ENCODE results near the gene TMPRSS4. TPM values are rescaled to one million over a fixed set of nuclear protein-coding genes. Genes with fewer than 3 reads are reported as not detected.

Gene TMPRSS4
- total and polyA plus RNA-seq, 9 of the 15 experiments (the other 6 are each of a cell fraction or from before 2014, with no cell fraction given), result 4.0 to 10.0 (median 5.6) TPM

DNA sequence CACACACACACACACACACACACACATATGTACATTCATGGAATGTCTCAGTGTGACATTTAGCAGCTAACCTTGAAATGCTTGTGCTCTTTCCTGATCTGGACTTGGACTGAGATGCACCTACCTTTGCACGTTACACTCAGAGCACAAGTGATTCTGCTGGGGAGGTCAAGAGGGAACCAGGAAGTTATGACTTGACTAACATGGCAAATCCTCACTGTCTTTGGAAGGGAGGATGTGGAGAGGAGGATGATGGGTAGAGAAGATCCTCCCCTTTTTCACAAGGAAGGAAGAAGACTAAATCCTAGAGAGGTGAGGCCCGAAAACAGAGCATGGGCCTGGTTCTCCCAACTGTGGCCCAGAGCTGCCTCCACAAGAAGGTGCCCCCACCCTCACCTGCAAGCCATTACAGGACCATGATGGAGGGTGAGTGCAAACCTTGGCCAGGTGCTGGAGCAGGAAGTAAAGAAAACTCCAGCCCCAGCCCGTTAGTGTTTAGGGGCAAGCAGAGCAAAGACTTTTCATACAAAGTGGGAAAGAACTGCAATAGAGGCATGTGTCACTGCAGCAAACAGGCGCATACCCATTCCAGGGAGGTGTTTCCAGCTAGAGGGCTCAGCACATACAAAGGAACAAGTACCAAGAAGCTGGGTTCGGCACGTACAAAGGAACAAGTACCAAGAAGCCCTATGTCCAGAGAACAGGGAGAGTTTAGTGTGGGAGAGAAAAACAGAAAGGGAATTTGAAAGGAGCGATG is 49.4 kb downstream of the TMPRSS4 start (continued):
- TF ChIP-seq, protein P1, sequence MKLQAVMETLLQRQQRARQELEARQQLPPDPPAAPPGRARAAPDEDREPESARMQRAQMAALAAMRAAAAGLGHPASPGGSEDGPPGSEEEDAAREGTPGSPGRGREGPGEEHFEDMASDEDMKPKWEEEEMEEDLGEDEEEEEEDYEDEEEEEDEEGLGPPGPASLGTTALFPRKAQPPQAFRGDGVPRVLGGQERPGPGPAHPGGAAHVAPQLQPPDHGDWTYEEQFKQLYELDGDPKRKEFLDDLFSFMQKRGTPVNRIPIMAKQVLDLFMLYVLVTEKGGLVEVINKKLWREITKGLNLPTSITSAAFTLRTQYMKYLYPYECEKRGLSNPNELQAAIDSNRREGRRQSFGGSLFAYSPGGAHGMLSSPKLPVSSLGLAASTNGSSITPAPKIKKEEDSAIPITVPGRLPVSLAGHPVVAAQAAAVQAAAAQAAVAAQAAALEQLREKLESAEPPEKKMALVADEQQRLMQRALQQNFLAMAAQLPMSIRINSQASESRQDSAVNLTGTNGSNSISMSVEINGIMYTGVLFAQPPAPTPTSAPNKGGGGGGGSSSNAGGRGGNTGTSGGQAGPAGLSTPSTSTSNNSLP (IDR thresholded peaks at IDR 0.05; ENCODE audit: borderline replicate concordance, low read depth, low read length), result no peak
- TF ChIP-seq, protein P2, sequence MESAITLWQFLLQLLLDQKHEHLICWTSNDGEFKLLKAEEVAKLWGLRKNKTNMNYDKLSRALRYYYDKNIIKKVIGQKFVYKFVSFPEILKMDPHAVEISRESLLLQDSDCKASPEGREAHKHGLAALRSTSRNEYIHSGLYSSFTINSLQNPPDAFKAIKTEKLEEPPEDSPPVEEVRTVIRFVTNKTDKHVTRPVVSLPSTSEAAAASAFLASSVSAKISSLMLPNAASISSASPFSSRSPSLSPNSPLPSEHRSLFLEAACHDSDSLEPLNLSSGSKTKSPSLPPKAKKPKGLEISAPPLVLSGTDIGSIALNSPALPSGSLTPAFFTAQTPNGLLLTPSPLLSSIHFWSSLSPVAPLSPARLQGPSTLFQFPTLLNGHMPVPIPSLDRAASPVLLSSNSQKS (CRISPR knock-in tag; IDR thresholded peaks at IDR 0.05), result no peak
- TF ChIP-seq NCOA1 (IDR thresholded peaks at IDR 0.05; ENCODE audit: low read depth) (no peak), CHCHD3 (CRISPR knock-in tag; IDR thresholded peaks at IDR 0.05) (peak; percentile 89; the same call in 1 of the 2 replicates), YY1 (IDR thresholded peaks at IDR 0.05; ENCODE audit: borderline replicate concordance in 1 of 3, control insufficient read depth in 1 of 3, extremely low read depth in 1 of 3, insufficient read depth in 3 of 3, insufficient read length in 1 of 3, insufficient replicate concordance in 2 of 3, low read depth in 1 of 3, low read length in 2 of 3) (no peak), HNRNPL (IDR thresholded peaks at IDR 0.05; ENCODE audit: low read depth, low read length) (no peak), NFRKB (IDR thresholded peaks at IDR 0.05; ENCODE audit: low read depth) (no peak), ZNF583 (CRISPR knock-in tag; IDR thresholded peaks at IDR 0.05) (no peak), DPF2 (IDR thresholded peaks at IDR 0.05) (no peak), SRSF7 (optimal IDR thresholded peaks at IDR 0.05; ENCODE audit: low read depth, low read length) (no peak), ZNF23 (CRISPR knock-in tag; IDR thresholded peaks at IDR 0.05) (no peak), GATAD2B (IDR thresholded peaks at IDR 0.05; ENCODE audit: borderline replicate concordance) (no peak), KDM5B (IDR thresholded peaks at IDR 0.05; ENCODE audit: insufficient replicate concordance, low read depth, low read length) (peak; percentile 88)
- TF ChIP-seq, protein P3, sequence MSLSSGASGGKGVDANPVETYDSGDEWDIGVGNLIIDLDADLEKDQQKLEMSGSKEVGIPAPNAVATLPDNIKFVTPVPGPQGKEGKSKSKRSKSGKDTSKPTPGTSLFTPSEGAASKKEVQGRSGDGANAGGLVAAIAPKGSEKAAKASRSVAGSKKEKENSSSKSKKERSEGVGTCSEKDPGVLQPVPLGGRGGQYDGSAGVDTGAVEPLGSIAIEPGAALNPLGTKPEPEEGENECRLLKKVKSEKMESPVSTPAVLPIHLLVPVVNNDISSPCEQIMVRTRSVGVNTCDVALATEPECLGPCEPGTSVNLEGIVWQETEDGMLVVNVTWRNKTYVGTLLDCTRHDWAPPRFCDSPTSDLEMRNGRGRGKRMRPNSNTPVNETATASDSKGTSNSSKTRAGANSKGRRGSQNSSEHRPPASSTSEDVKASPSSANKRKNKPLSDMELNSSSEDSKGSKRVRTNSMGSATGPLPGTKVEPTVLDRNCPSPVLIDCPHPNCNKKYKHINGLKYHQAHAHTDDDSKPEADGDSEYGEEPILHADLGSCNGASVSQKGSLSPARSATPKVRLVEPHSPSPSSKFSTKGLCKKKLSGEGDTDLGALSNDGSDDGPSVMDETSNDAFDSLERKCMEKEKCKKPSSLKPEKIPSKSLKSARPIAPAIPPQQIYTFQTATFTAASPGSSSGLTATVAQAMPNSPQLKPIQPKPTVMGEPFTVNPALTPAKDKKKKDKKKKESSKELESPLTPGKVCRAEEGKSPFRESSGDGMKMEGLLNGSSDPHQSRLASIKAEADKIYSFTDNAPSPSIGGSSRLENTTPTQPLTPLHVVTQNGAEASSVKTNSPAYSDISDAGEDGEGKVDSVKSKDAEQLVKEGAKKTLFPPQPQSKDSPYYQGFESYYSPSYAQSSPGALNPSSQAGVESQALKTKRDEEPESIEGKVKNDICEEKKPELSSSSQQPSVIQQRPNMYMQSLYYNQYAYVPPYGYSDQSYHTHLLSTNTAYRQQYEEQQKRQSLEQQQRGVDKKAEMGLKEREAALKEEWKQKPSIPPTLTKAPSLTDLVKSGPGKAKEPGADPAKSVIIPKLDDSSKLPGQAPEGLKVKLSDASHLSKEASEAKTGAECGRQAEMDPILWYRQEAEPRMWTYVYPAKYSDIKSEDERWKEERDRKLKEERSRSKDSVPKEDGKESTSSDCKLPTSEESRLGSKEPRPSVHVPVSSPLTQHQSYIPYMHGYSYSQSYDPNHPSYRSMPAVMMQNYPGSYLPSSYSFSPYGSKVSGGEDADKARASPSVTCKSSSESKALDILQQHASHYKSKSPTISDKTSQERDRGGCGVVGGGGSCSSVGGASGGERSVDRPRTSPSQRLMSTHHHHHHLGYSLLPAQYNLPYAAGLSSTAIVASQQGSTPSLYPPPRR (CRISPR knock-in tag; IDR thresholded peaks at IDR 0.05; ENCODE audit: borderline replicate concordance), result no peak
- TF ChIP-seq, protein P4, sequence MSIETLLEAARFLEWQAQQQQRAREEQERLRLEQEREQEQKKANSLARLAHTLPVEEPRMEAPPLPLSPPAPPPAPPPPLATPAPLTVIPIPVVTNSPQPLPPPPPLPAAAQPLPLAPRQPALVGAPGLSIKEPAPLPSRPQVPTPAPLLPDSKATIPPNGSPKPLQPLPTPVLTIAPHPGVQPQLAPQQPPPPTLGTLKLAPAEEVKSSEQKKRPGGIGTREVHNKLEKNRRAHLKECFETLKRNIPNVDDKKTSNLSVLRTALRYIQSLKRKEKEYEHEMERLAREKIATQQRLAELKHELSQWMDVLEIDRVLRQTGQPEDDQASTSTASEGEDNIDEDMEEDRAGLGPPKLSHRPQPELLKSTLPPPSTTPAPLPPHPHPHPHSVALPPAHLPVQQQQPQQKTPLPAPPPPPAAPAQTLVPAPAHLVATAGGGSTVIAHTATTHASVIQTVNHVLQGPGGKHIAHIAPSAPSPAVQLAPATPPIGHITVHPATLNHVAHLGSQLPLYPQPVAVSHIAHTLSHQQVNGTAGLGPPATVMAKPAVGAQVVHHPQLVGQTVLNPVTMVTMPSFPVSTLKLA (conservative IDR thresholded peaks at IDR 0.05), result no peak
- TF ChIP-seq, protein P5, sequence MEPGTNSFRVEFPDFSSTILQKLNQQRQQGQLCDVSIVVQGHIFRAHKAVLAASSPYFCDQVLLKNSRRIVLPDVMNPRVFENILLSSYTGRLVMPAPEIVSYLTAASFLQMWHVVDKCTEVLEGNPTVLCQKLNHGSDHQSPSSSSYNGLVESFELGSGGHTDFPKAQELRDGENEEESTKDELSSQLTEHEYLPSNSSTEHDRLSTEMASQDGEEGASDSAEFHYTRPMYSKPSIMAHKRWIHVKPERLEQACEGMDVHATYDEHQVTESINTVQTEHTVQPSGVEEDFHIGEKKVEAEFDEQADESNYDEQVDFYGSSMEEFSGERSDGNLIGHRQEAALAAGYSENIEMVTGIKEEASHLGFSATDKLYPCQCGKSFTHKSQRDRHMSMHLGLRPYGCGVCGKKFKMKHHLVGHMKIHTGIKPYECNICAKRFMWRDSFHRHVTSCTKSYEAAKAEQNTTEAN (CRISPR knock-in tag; IDR thresholded peaks at IDR 0.05), result no peak
